Epithelial cell of prostate (primary cell): Measurements from ENCODE around the gene GALNT9.
"Not testable (repeated sequence)": the region's sequence is repeated elsewhere in the genome, so short reads cannot be mapped to it uniquely, and the experiment has no call there.

ENCODE experiments used
- DNase-seq: peaks from one replicate; pipeline ENCODE4 v3.0.0-alpha.2; 2011; ENCODE audit warnings: low read depth, low spot score
- H3K27ac ChIP-seq: fragments of 450-650 bp; 2 replicates; pipeline ENCODE4 v1.5.1; 2017; ENCODE audit warnings: mild to moderate bottlenecking

The GALNT9 gene

GRCh38 chr12:132317233-132317938 lies 12.0 kb downstream of the GALNT9 start:
- H3K27ac ChIP-seq, result no peak overlapping the region
- no peak for DNase-seq

GRCh38 chr12:132316497-132317232 lies 12.7 kb downstream of the GALNT9 start:
- no peak for DNase-seq
- no peak overlapping the region for H3K27ac ChIP-seq

- DNase-seq, result no peak
- no peak overlapping the region for H3K27ac ChIP-seq
These were observed 13.4 kb downstream of the GALNT9 start for GRCh38 chr12:132315951-132316350.

GRCh38 chr12:132315507-132315906 lies 13.9 kb downstream of the GALNT9 start:
- no peak for DNase-seq
- no peak overlapping the region for H3K27ac ChIP-seq

GRCh38 chr12:132314516-132315233 lies 14.7 kb downstream of the GALNT9 start:
- H3K27ac ChIP-seq, result no peak overlapping the region
- no peak for DNase-seq

GRCh38 chr12:132314035-132314434 lies 15.4 kb downstream of the GALNT9 start:
- no peak overlapping the region for H3K27ac ChIP-seq
- no peak for DNase-seq

- no peak for DNase-seq
- H3K27ac ChIP-seq, result no peak overlapping the region
These were observed 16.2 kb downstream of the GALNT9 start for GRCh38 chr12:132313182-132313581.

GRCh38 chr12:132312516-132312915 lies 16.9 kb downstream of the GALNT9 start:
- H3K27ac ChIP-seq, result no peak overlapping the region
- DNase-seq, result no peak

- no peak overlapping the region for H3K27ac ChIP-seq
- DNase-seq, result no peak
These were observed 18.0 kb downstream of the GALNT9 start for GRCh38 chr12:132311201-132311915.

GRCh38 chr12:132310181-132311040 lies 19.0 kb downstream of the GALNT9 start:
- no peak overlapping the region for H3K27ac ChIP-seq
- DNase-seq, result no peak

- no peak for DNase-seq
- no peak overlapping the region for H3K27ac ChIP-seq
These were observed 19.7 kb downstream of the GALNT9 start for GRCh38 chr12:132309596-132310086.

- DNase-seq, result no peak
- H3K27ac ChIP-seq, result no peak overlapping the region
These were observed 20.4 kb downstream of the GALNT9 start for GRCh38 chr12:132308853-132309595.

GRCh38 chr12:132307976-132308852 lies 21.2 kb downstream of the GALNT9 start:
- DNase-seq, result no peak
- no peak overlapping the region for H3K27ac ChIP-seq

- DNase-seq, result no peak
- no peak overlapping the region for H3K27ac ChIP-seq
These were observed 22.6 kb downstream of the GALNT9 start for GRCh38 chr12:132306885-132307191.

- H3K27ac ChIP-seq, result no peak overlapping the region
- DNase-seq, result no peak
These were observed 23.2 kb downstream of the GALNT9 start for GRCh38 chr12:132305991-132306884.

- DNase-seq, result no peak
- no peak overlapping the region for H3K27ac ChIP-seq
These were observed 23.8 kb downstream of the GALNT9 start for GRCh38 chr12:132305560-132305966.

GRCh38 chr12:132304866-132305265 lies 24.5 kb downstream of the GALNT9 start:
- DNase-seq, H3K27ac ChIP-seq: not testable (repeated sequence)
